22Rv1 (cell line): ENCODE data around the gene DYNC1I1.

ENCODE experiments used
- H3K27ac ChIP-seq: fragments of 450-650 bp; 2 replicates; pipeline ENCODE4 v1.5.1; 2017
- CTCF ChIP-seq: fragments of 450-650 bp; IDR thresholded peaks from 2 replicates; pipeline ENCODE4 v1.5.1; 2017; ENCODE audit warnings: mild to moderate bottlenecking
- ZFX ChIP-seq: fragments of 450-650 bp; IDR thresholded peaks from 2 replicates; pipeline ENCODE4 v1.6.1; 2017; ENCODE audit warnings: antibody characterized with exemption, borderline replicate concordance

Gene DYNC1I1

GRCh38 chr7:95919556-95919955, 147.2 kb downstream of the DYNC1I1 start:
- no peak overlapping the region for H3K27ac ChIP-seq
- no peak for TF ChIP-seq ZFX
- TF ChIP-seq CTCF, result no peak

GRCh38 chr7:95921543-95921942, 149.2 kb downstream of the DYNC1I1 start:
- TF ChIP-seq CTCF (no peak), ZFX (no peak)
- no peak overlapping the region for H3K27ac ChIP-seq

GRCh38 chr7:95922191-95922590, 149.8 kb downstream of the DYNC1I1 start:
- TF ChIP-seq ZFX (no peak), CTCF (no peak)
- H3K27ac ChIP-seq, result no peak overlapping the region

GRCh38 chr7:95925236-95925635, 152.9 kb downstream of the DYNC1I1 start:
- TF ChIP-seq CTCF (no peak), ZFX (no peak)
- no peak overlapping the region for H3K27ac ChIP-seq

GRCh38 chr7:95925971-95926370, 153.6 kb downstream of the DYNC1I1 start:
- H3K27ac ChIP-seq, result no peak overlapping the region
- TF ChIP-seq CTCF, result no peak
- no peak for TF ChIP-seq ZFX

GRCh38 chr7:95927756-95928155, 155.4 kb downstream of the DYNC1I1 start:
- no peak overlapping the region for H3K27ac ChIP-seq
- no peak for TF ChIP-seq CTCF
- no peak for TF ChIP-seq ZFX

GRCh38 chr7:95929710-95930280, 157.4 kb downstream of the DYNC1I1 start:
- TF ChIP-seq CTCF, result no peak
- no peak for TF ChIP-seq ZFX
- no peak overlapping the region for H3K27ac ChIP-seq
